BJ (cell line): ENCODE measurements around the gene CXCL14. TPM values are rescaled to one million over a fixed set of nuclear protein-coding genes. Genes with fewer than 3 reads are reported as not detected.

Experiments used
- CTCF ChIA-PET: fragments of 350-600 bp; formaldehyde crosslinking; extraction: SDS; loops from one replicate; lab custom pipeline; 2021; ENCODE audit warnings: antibody characterized with exemption, inconsistent platforms; lab: Yijun Ruan, JAX
- POLR2A ChIA-PET: fragments of 300-600 bp; sonication (Branson Sonifier 250); formaldehyde crosslinking; extraction: SDS; loops from one replicate; lab custom pipeline; 2021; ENCODE audit warnings: antibody characterized with exemption; lab: Charles Lee
- DNase-seq: peaks from one replicate; pipeline ENCODE4 v3.0.0-alpha.2; 2011; ENCODE audit warnings: low read depth
- H3K27me3 ChIP-seq: 2 replicates; pipeline ENCODE4 v1.6.0; 2011; ENCODE audit warnings: low read length; ENCODE audit not compliant: control insufficient read depth, insufficient read depth
- H3K36me3 ChIP-seq: 2 replicates; pipeline ENCODE4 v1.5.1; 2011; ENCODE audit warnings: low read length; ENCODE audit not compliant: control insufficient read depth, insufficient read depth
- H3K4me3 ChIP-seq: 2 replicates; pipeline ENCODE4 v1.5.1; 2011; ENCODE audit warnings: low read depth, mild to moderate bottlenecking, control low read depth, low read length
- CTCF ChIP-seq: IDR thresholded peaks from 2 replicates; pipeline ENCODE4 v1.5.1; 2011; ENCODE audit warnings: low read depth, mild to moderate bottlenecking, control low read depth, inconsistent platforms, low read length, moderate library complexity; ENCODE audit not compliant: insufficient read depth
- polyA minus RNA-seq: library from RNA; depleted of rRNA, polyadenylated mRNA; stranded (reverse); fragments of >200 nt; gene quantifications from 2 replicates; pipeline ENCODE4 v1.2.3, GENCODE V29; 2011; rRNA and poly(A)+ RNA removed
- polyA plus RNA-seq: library from polyadenylated mRNA; depleted of rRNA; stranded (reverse); fragments of >200 nt; gene quantifications from 2 replicates; pipeline ENCODE4 v1.2.3, GENCODE V29; 2011; rRNA removed

Gene CXCL14
- polyA plus RNA-seq = 1.5 and 1.6 TPM in 2 replicates
- polyA minus RNA-seq = 0.31 TPM in 1 of 2 replicates, not detected in the other

- peak within 1 kb of the TSS; percentile 41 for H3K4me3 ChIP-seq
- CTCF ChIA-PET = interaction anchor here (1.3 to 38.0 kb wide), 6 partner anchors 8 to 255 kb away, joined by 4 to 1147 read pairs (median 10); partner anchors contain the start of genes SLC25A48 and TIFAB
- POLR2A ChIA-PET = no interaction called here
These were observed at the start of gene CXCL14 for GRCh38 chr5:135578685-135579341. CXCL14 (minus strand) TSS chr5:135578991; CDS start chr5:135578778, 213 bp downstream.

GRCh38 chr5:135626636-135627035 is 47.8 kb upstream of the CXCL14 start:
- no peak for TF ChIP-seq CTCF
- POLR2A ChIA-PET = no interaction called here
- Histone ChIP-seq H3K36me3 (no peaks in the 10 kb centered on the region), H3K27me3 (no peaks in the 10 kb centered on the region), H3K4me3 (no peak overlapping the region)
- CTCF ChIA-PET = no interaction called here
- DNase-seq = no peak

More at GRCh38 chr5:135578685-135579341, at the start of gene CXCL14:
- Histone ChIP-seq H3K27me3 (peaks cover 25% of the 10 kb centered on the region), H3K36me3 (no peaks in the 10 kb centered on the region)
- DNase-seq = no peak
- no peak for TF ChIP-seq CTCF

- ChIA-PET CTCF (no interaction called here), POLR2A (no interaction called here)
- Histone ChIP-seq H3K27me3 (no peaks in the 10 kb centered on the region), H3K4me3 (no peak overlapping the region), H3K36me3 (no peaks in the 10 kb centered on the region)
- DNase-seq = no peak
- no peak for TF ChIP-seq CTCF
These were observed 47.2 kb upstream of the CXCL14 start for GRCh38 chr5:135625961-135626360.

- DNase-seq = no peak
- H3K36me3 ChIP-seq = no peaks in the 10 kb centered on the region
- POLR2A ChIA-PET = no interaction called here
- no peak for TF ChIP-seq CTCF
- H3K4me3 ChIP-seq = no peak overlapping the region
- CTCF ChIA-PET = no interaction called here
- no peaks in the 10 kb centered on the region for H3K27me3 ChIP-seq
These were observed 46.7 kb upstream of the CXCL14 start for GRCh38 chr5:135625486-135625885.

- POLR2A ChIA-PET = no interaction called here
- Histone ChIP-seq H3K36me3 (no peaks in the 10 kb centered on the region), H3K27me3 (no peaks in the 10 kb centered on the region), H3K4me3 (no peak overlapping the region)
- CTCF ChIA-PET = no interaction called here
- no peak for DNase-seq
- TF ChIP-seq CTCF = no peak
These were observed 46.3 kb upstream of the CXCL14 start for GRCh38 chr5:135625061-135625460.
